GM12864 (cell line): ENCODE data around the gene HLCS.

Experiments used
- DNase-seq: peaks from one replicate; pipeline ENCODE4 v3.0.0-alpha.2; 2011; ENCODE audit warnings: low read depth
- H3K4me3 ChIP-seq: 2 replicates; pipeline ENCODE4 v1.5.1; 2011; ENCODE audit warnings: mild to moderate bottlenecking, low read depth, low read length, control low read depth
- CTCF ChIP-seq: IDR thresholded peaks from 2 replicates; pipeline ENCODE4 v1.5.1; 2011; ENCODE audit warnings: low read depth, mild to moderate bottlenecking, moderate library complexity, low read length, control low read depth, inconsistent platforms; ENCODE audit errors: missing control alignments

HLCS gene

GRCh38 chr21:36798491-36798890, 168.0 kb downstream of the HLCS start:
- no peak for TF ChIP-seq CTCF
- DNase-seq: no peak
- no peak overlapping the region for H3K4me3 ChIP-seq

- DNase-seq: no peak
- H3K4me3 ChIP-seq: no peak overlapping the region
- no peak for TF ChIP-seq CTCF
Observed at GRCh38 chr21:36796070-36796469, 170.4 kb downstream of the HLCS start.

GRCh38 chr21:36792505-36792967, 173.9 kb downstream of the HLCS start:
- H3K4me3 ChIP-seq: no peak overlapping the region
- DNase-seq: no peak
- no peak for TF ChIP-seq CTCF

- no peak for DNase-seq
- no peak for TF ChIP-seq CTCF
- no peak overlapping the region for H3K4me3 ChIP-seq
Observed at GRCh38 chr21:36791695-36792470, 174.6 kb downstream of the HLCS start.

- no peak overlapping the region for H3K4me3 ChIP-seq
- no peak for TF ChIP-seq CTCF
- DNase-seq: no peak
Observed at GRCh38 chr21:36791180-36791579, 175.3 kb downstream of the HLCS start.

- TF ChIP-seq CTCF: no peak
- no peak for DNase-seq
- H3K4me3 ChIP-seq: no peak overlapping the region
Observed at GRCh38 chr21:36790616-36791015, 175.9 kb downstream of the HLCS start.

- no peak for DNase-seq
- H3K4me3 ChIP-seq: no peak overlapping the region
- TF ChIP-seq CTCF: no peak
Observed at GRCh38 chr21:36788120-36788638, 178.3 kb downstream of the HLCS start.
